Measurements from ENCODE around the gene MRPS15.

The MRPS15 gene

GRCh38 chr1:36456391-36456928 lies 7.7 kb downstream of the MRPS15 start:
- no peak for FAIRE-seq

- no peak for FAIRE-seq
Observed at GRCh38 chr1:36455386-36455785, 8.8 kb downstream of the MRPS15 start.

GRCh38 chr1:36453600-36454388 lies 10.4 kb downstream of the MRPS15 start:
- FAIRE-seq = no peak

GRCh38 chr1:36453051-36453450 lies 11.1 kb downstream of the MRPS15 start:
- FAIRE-seq = no peak

GRCh38 chr1:36450919-36451305 lies 13.3 kb downstream of the MRPS15 start:
- no peak for FAIRE-seq

- FAIRE-seq = peak; percentile 36
Observed at GRCh38 chr1:36450270-36450918, 13.8 kb downstream of the MRPS15 start, which contains the start of gene OSCP1. TSS of gene OSCP1 (minus strand) at chr1:36450451. CDS start at chr1:36450369, 82 bp downstream.

- FAIRE-seq = no peak
Observed at GRCh38 chr1:36448530-36449056, 15.6 kb downstream of the MRPS15 start.

GRCh38 chr1:36447450-36447849 lies 16.7 kb downstream of the MRPS15 start:
- no peak for FAIRE-seq

- FAIRE-seq = no peak
Observed at GRCh38 chr1:36446746-36447145, 17.4 kb downstream of the MRPS15 start.

- no peak for FAIRE-seq
Observed at GRCh38 chr1:36446271-36446670, 17.9 kb downstream of the MRPS15 start.

GRCh38 chr1:36443297-36443696 lies 20.9 kb downstream of the MRPS15 start:
- FAIRE-seq = no peak

GRCh38 chr1:36442337-36442736 lies 21.8 kb downstream of the MRPS15 start:
- no peak for FAIRE-seq

- FAIRE-seq = no peak
Observed at GRCh38 chr1:36440646-36441045, 23.5 kb downstream of the MRPS15 start.

GRCh38 chr1:36440044-36440443 lies 24.1 kb downstream of the MRPS15 start:
- FAIRE-seq = no peak

- no peak for FAIRE-seq
Observed at GRCh38 chr1:36438715-36439114, 25.5 kb downstream of the MRPS15 start.

GRCh38 chr1:36436821-36437220 lies 27.4 kb downstream of the MRPS15 start:
- FAIRE-seq = no peak

GRCh38 chr1:36433102-36433501 lies 31.1 kb downstream of the MRPS15 start:
- FAIRE-seq = no peak

- no peak for FAIRE-seq
Observed at GRCh38 chr1:36432616-36433015, 31.6 kb downstream of the MRPS15 start.

GRCh38 chr1:36425791-36426190 lies 38.4 kb downstream of the MRPS15 start:
- no peak for FAIRE-seq

GRCh38 chr1:36421649-36422048 lies 42.5 kb downstream of the MRPS15 start:
- no peak for FAIRE-seq

GRCh38 chr1:36420836-36421317 lies 43.3 kb downstream of the MRPS15 start:
- FAIRE-seq = no peak

- FAIRE-seq = no peak
Observed at GRCh38 chr1:36420409-36420808, 43.8 kb downstream of the MRPS15 start.

- no peak for FAIRE-seq
Observed at GRCh38 chr1:36419569-36419968, 44.6 kb downstream of the MRPS15 start.

- FAIRE-seq = no peak
Observed at GRCh38 chr1:36419140-36419539, 45.0 kb downstream of the MRPS15 start.

Measured in colon (tissue), 2 donors.